ENCODE measurements around the gene AAR2. TPM values are rescaled to one million over a fixed set of nuclear protein-coding genes. Genes with fewer than 3 reads are reported as not detected.

The AAR2 gene
- polyA plus RNA-seq, 1 of the 3 experiments (the other 2 are of a cell fraction) = 17.4 TPM

DNA sequence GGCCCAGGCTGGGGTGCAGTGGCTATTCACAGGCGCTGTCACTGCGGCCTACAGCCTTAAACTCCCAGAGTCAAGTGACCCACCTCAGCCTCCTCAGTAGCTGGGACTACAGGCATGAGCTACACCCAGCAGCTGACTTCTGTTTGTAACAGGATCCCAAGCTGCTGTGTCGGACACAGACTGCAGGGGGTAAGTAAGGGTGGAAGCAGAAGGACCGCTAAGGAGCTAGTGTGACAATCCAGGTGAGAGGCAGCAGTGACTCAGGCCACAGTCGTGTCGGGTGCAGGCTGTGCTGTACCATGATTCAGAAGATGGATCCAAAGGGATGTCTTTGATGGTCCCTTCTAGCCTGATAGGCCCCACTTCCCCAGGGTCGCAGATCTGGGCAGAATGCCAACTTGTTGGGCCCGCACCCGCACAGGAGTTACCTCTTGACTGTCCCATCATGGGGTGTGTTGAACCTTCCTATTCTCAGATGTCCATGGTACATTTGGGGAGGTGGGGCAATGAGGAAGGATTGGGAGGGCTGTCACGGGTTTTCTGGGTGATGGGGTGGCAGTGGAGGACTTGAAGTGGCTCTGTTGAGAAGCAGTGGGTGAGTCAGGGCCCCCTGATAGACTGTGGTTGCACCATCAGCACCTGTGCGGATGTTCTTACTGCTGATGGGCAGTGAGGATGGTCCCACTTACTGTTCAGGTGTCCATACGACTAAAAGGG lies 25.3 kb downstream of the AAR2 start:
- H3K4me3 ChIP-seq (ENCODE audit: low read depth in 2 of 2, low read length in 1 of 2) = no peak overlapping the region
- TF ChIP-seq POLR2AphosphoS5 (IDR thresholded peaks at IDR 0.05; ENCODE audit: low read depth, low read length) (no peak), MXI1 (IDR thresholded peaks at IDR 0.05; ENCODE audit: low read depth, low read length) (no peak), TAF1 (IDR thresholded peaks at IDR 0.05; ENCODE audit: borderline replicate concordance, low read depth, low read length) (no peak), EP300 (IDR thresholded peaks at IDR 0.05; ENCODE audit: borderline replicate concordance in 1 of 2, low read depth in 1 of 2, low read length in 1 of 2) (no peak), GABPA (IDR thresholded peaks at IDR 0.05; ENCODE audit: low read depth) (no peak), NFIC (IDR thresholded peaks at IDR 0.05; ENCODE audit: borderline replicate concordance) (no peak), EZH2phosphoT487 (IDR thresholded peaks at IDR 0.05; ENCODE audit: borderline replicate concordance, low read depth) (no peak), SMC3 (IDR thresholded peaks at IDR 0.05; ENCODE audit: low read depth, low read length) (no peak), FOSL2 (IDR thresholded peaks at IDR 0.05; ENCODE audit: borderline replicate concordance, low read depth) (no peak), TEAD4 (IDR thresholded peaks at IDR 0.05; ENCODE audit: borderline replicate concordance, insufficient read depth) (no peak), TCF12 (IDR thresholded peaks at IDR 0.05) (no peak)
- TF ChIP-seq, protein P1, sequence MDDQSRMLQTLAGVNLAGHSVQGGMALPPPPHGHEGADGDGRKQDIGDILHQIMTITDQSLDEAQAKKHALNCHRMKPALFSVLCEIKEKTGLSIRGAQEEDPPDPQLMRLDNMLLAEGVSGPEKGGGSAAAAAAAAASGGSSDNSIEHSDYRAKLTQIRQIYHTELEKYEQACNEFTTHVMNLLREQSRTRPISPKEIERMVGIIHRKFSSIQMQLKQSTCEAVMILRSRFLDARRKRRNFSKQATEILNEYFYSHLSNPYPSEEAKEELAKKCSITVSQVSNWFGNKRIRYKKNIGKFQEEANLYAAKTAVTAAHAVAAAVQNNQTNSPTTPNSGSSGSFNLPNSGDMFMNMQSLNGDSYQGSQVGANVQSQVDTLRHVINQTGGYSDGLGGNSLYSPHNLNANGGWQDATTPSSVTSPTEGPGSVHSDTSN (IDR thresholded peaks at IDR 0.05) = no peak
- TF ChIP-seq, protein P2, sequence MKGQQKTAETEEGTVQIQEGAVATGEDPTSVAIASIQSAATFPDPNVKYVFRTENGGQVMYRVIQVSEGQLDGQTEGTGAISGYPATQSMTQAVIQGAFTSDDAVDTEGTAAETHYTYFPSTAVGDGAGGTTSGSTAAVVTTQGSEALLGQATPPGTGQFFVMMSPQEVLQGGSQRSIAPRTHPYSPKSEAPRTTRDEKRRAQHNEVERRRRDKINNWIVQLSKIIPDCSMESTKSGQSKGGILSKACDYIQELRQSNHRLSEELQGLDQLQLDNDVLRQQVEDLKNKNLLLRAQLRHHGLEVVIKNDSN (IDR thresholded peaks at IDR 0.05; ENCODE audit: borderline replicate concordance, low read depth) = no peak
- TF ChIP-seq, protein P3, sequence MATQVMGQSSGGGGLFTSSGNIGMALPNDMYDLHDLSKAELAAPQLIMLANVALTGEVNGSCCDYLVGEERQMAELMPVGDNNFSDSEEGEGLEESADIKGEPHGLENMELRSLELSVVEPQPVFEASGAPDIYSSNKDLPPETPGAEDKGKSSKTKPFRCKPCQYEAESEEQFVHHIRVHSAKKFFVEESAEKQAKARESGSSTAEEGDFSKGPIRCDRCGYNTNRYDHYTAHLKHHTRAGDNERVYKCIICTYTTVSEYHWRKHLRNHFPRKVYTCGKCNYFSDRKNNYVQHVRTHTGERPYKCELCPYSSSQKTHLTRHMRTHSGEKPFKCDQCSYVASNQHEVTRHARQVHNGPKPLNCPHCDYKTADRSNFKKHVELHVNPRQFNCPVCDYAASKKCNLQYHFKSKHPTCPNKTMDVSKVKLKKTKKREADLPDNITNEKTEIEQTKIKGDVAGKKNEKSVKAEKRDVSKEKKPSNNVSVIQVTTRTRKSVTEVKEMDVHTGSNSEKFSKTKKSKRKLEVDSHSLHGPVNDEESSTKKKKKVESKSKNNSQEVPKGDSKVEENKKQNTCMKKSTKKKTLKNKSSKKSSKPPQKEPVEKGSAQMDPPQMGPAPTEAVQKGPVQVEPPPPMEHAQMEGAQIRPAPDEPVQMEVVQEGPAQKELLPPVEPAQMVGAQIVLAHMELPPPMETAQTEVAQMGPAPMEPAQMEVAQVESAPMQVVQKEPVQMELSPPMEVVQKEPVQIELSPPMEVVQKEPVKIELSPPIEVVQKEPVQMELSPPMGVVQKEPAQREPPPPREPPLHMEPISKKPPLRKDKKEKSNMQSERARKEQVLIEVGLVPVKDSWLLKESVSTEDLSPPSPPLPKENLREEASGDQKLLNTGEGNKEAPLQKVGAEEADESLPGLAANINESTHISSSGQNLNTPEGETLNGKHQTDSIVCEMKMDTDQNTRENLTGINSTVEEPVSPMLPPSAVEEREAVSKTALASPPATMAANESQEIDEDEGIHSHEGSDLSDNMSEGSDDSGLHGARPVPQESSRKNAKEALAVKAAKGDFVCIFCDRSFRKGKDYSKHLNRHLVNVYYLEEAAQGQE (IDR thresholded peaks at IDR 0.05; ENCODE audit: low read depth, low read length) = no peak
- H3F3A ChIP-seq (replicated peaks; ENCODE audit: insufficient read depth) = no peaks in the 10 kb centered on the region
- DNase-seq = no peak
- no peak overlapping the region for H3K27ac ChIP-seq (ENCODE audit: low read depth in 2 of 2, low read length in 1 of 2)
- peaks cover 3 to 6% of the 10 kb centered on the region in 2 experiments for H3K36me3 ChIP-seq (replicated peaks in 1 of 2; ENCODE audit: control insufficient read depth in 1 of 2, insufficient read depth in 2 of 2, low read length in 1 of 2)
- H3K27me3 ChIP-seq (ENCODE audit: insufficient read depth) = no peaks in the 10 kb centered on the region
- H3K9ac ChIP-seq = no peak overlapping the region
- no peaks in the 10 kb centered on the region for H3K9me3 ChIP-seq
- no peaks in the 10 kb centered on the region for H3K9me2 ChIP-seq
- WGBS (ENCODE audit: low lambda C conversion rate) = 81% methylated on average over 11 of the region's 12 CpGs
- no peak overlapping the region for H3K4me2 ChIP-seq
- POLR2A ChIA-PET = no interaction called here
- no peaks in the 10 kb centered on the region for H3K79me2 ChIP-seq (ENCODE audit: insufficient read depth)
- no peaks in the 10 kb centered on the region for H3K4me1 ChIP-seq (ENCODE audit: control insufficient read depth in 1 of 2, insufficient read depth in 2 of 2, low read depth in 1 of 2, low read length in 1 of 2)
- H4K20me1 ChIP-seq (ENCODE audit: insufficient read depth) = no peaks in the 10 kb centered on the region
- CTCF ChIA-PET = interaction anchor here (1.9 kb wide), 1 partner anchor 178 kb away, joined by 6 read pairs; no protein-coding TSS in a partner anchor
- H2AFZ ChIP-seq (ENCODE audit: low read depth) = no peak overlapping the region

All from SK-N-SH (cell line).